HEK293 (cell line): ENCODE results near the gene MARCHF3.

Source experiments
- CTCF ChIA-PET: fragments of 350-600 bp; formaldehyde crosslinking; extraction: SDS; loops from one replicate; lab custom pipeline; 2021; ENCODE audit warnings: antibody characterized with exemption; lab: Yijun Ruan, JAX
- POLR2A ChIA-PET: fragments of 300-600 bp; formaldehyde crosslinking; extraction: SDS; loops from one replicate; lab custom pipeline; 2020; ENCODE audit warnings: antibody characterized with exemption, inconsistent platforms; lab: Yijun Ruan, JAX
- H3K27ac ChIP-seq: fragments of 200-500 bp; sonication (Bioruptor generic); 2 replicates; pipeline ENCODE4 v1.5.1; 2014; ENCODE audit warnings: low read depth, low read length, control low read depth, inconsistent platforms; ENCODE audit errors: extremely low read depth
- H3K36me3 ChIP-seq, 2 experiments: fragments of 200-500 bp in 1 of 2; sonication (Bioruptor generic) in 1 of 2; 1 replicate in 1 of 2; 2 replicates in 1 of 2; pipeline ENCODE4 v1.5.1; 2014 to 2017; ENCODE audit warnings: inconsistent platforms in 2 of 2, low read length in 2 of 2; ENCODE audit not compliant: control insufficient read depth in 2 of 2, insufficient read depth in 1 of 2
- H3K4me1 ChIP-seq: fragments of 200-500 bp; sonication (Bioruptor generic); 2 replicates; pipeline ENCODE4 v1.5.1; 2014; ENCODE audit warnings: mild to moderate bottlenecking, low read length, inconsistent platforms; ENCODE audit not compliant: control insufficient read depth, insufficient read depth
- H3K4me3 ChIP-seq: 2 replicates; pipeline ENCODE4 v1.5.1; 2011; ENCODE audit warnings: low read depth, mild to moderate bottlenecking, control low read depth, low read length, moderate library complexity
- H3K9me3 ChIP-seq: fragments of 200-500 bp; sonication (Bioruptor generic); 2 replicates; pipeline ENCODE4 v1.5.1; 2014; ENCODE audit warnings: low read depth, low read length, inconsistent platforms; ENCODE audit not compliant: control insufficient read depth, insufficient read depth
- GFI1B ChIP-seq: fragments of 450-650 bp; formaldehyde crosslinking; IDR thresholded peaks from 2 replicates; pipeline ENCODE4 v1.5.1; 2016; ENCODE audit warnings: missing biosample characterization, missing genetic modification characterization
- HOXA7 ChIP-seq: sonication (generic); formaldehyde crosslinking; IDR thresholded peaks from 2 replicates; pipeline ENCODE4 v1.8.1; 2022; ENCODE audit warnings: missing genetic modification reagents, borderline replicate concordance
- HOXC10 ChIP-seq: sonication (generic); formaldehyde crosslinking; IDR thresholded peaks from 2 replicates; pipeline ENCODE4 v1.8.1; 2023; ENCODE audit warnings: mild to moderate bottlenecking, missing genetic modification reagents
- MZF1 ChIP-seq: fragments of 450-650 bp; formaldehyde crosslinking; IDR thresholded peaks from 2 replicates; pipeline ENCODE4 v1.5.1; 2017; ENCODE audit warnings: missing biosample characterization, missing genetic modification characterization, borderline replicate concordance
- TCF7L2 ChIP-seq: IDR thresholded peaks from 2 replicates; pipeline ENCODE4 v1.6.1; 2011; ENCODE audit warnings: low read depth, mild to moderate bottlenecking, inconsistent platforms, low read length, moderate library complexity, borderline replicate concordance
- ZBTB20 ChIP-seq: fragments of 450-650 bp; formaldehyde crosslinking; IDR thresholded peaks from 2 replicates; pipeline ENCODE4 v1.5.1; 2016; ENCODE audit warnings: missing biosample characterization, missing genetic modification characterization
- ZIC2 ChIP-seq: fragments of 450-650 bp; formaldehyde crosslinking; IDR thresholded peaks from 2 replicates; pipeline ENCODE4 v1.5.1; 2016; ENCODE audit warnings: missing biosample characterization, missing genetic modification characterization
- ZNF140 ChIP-seq: fragments of 450-650 bp; formaldehyde crosslinking; IDR thresholded peaks from 2 replicates; pipeline ENCODE4 v1.5.1; 2016; ENCODE audit warnings: missing biosample characterization, missing genetic modification characterization
- ZNF19 ChIP-seq: fragments of 450-650 bp; formaldehyde crosslinking; IDR thresholded peaks from 2 replicates; pipeline ENCODE4; 2016; ENCODE audit warnings: missing biosample characterization, missing genetic modification characterization, low read depth
- ZNF223 ChIP-seq: fragments of 450-650 bp; formaldehyde crosslinking; IDR thresholded peaks from 2 replicates; pipeline ENCODE4 v1.5.1; 2016; ENCODE audit warnings: missing biosample characterization, missing genetic modification characterization
- ZNF24 ChIP-seq: fragments of 450-650 bp; formaldehyde crosslinking; IDR thresholded peaks from 2 replicates; pipeline ENCODE4 v1.5.1; 2016; ENCODE audit warnings: missing biosample characterization, missing genetic modification characterization
- ZNF335 ChIP-seq: fragments of 450-650 bp; formaldehyde crosslinking; conservative IDR thresholded peaks from 2 replicates; pipeline ENCODE4 v1.5.1; 2016; ENCODE audit warnings: missing biosample characterization, missing genetic modification characterization
- ZNF366 ChIP-seq: fragments of 450-650 bp; formaldehyde crosslinking; conservative IDR thresholded peaks from 2 replicates; pipeline ENCODE4 v1.5.1; 2016; ENCODE audit warnings: missing biosample characterization, missing genetic modification characterization
- ZNF423 ChIP-seq: fragments of 450-650 bp; formaldehyde crosslinking; IDR thresholded peaks from 2 replicates; pipeline ENCODE4 v1.5.1; 2016; ENCODE audit warnings: missing biosample characterization, missing genetic modification characterization
- ZNF548 ChIP-seq: fragments of 450-650 bp; formaldehyde crosslinking; IDR thresholded peaks from 2 replicates; pipeline ENCODE4 v1.5.1; 2016; ENCODE audit warnings: missing biosample characterization, missing genetic modification characterization
- ZNF610 ChIP-seq: fragments of 450-650 bp; formaldehyde crosslinking; IDR thresholded peaks from 2 replicates; pipeline ENCODE4 v1.5.1; 2016; ENCODE audit warnings: missing biosample characterization, missing genetic modification characterization, borderline replicate concordance
- ZNF747 ChIP-seq: fragments of 450-650 bp; formaldehyde crosslinking; IDR thresholded peaks from 2 replicates; pipeline ENCODE4 v1.5.1; 2016; ENCODE audit warnings: missing biosample characterization, missing genetic modification characterization
- ZSCAN16 ChIP-seq: fragments of 450-650 bp; formaldehyde crosslinking; IDR thresholded peaks from 2 replicates; pipeline ENCODE4 v1.5.1; 2016; ENCODE audit warnings: missing biosample characterization, missing genetic modification characterization
- ZXDB ChIP-seq: fragments of 450-650 bp; formaldehyde crosslinking; IDR thresholded peaks from 2 replicates; pipeline ENCODE4 v1.5.1; 2016; ENCODE audit warnings: missing biosample characterization, missing genetic modification characterization
- TF ChIP-seq, protein P1 (sequence below): fragments of 450-650 bp; formaldehyde crosslinking; IDR thresholded peaks from 2 replicates; pipeline ENCODE4 v1.5.1; 2016; ENCODE audit warnings: missing biosample characterization, missing genetic modification characterization, low read depth
- TF ChIP-seq, protein P2 (sequence below): fragments of 450-650 bp; formaldehyde crosslinking; IDR thresholded peaks from 2 replicates; pipeline ENCODE4 v1.5.1; 2016; ENCODE audit warnings: missing biosample characterization, missing genetic modification characterization
- TF ChIP-seq, protein P3 (sequence below): fragments of 450-650 bp; formaldehyde crosslinking; IDR thresholded peaks from 2 replicates; pipeline ENCODE4 v1.5.1; 2016; ENCODE audit warnings: missing biosample characterization, missing genetic modification characterization, low read depth
- TF ChIP-seq, protein P4 (sequence below): fragments of 450-650 bp; formaldehyde crosslinking; IDR thresholded peaks from 2 replicates; pipeline ENCODE4 v1.5.1; 2016; ENCODE audit warnings: missing biosample characterization, missing genetic modification characterization

The MARCHF3 gene

DNA sequence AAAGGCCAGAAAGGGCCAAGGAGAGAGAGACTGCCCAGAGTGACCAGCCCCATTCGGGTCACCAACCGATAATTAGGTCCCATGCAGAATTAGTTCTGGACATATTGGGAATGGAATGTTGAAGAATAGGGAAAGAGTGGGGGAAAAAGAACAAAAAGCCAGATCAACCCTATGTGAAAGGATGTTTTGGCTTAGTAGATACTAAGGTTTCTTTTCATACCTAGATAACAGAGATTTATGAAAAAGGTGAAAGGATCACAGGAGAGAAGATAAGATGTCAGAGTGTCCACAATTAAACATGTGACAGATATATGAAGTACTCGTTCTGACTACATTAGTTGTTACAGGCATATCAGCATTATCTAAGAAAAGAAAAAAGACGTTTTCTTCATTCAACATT is 52.1 kb downstream of the MARCHF3 start:
- CTCF ChIA-PET = no interaction called here
- H3K9me3 ChIP-seq = no peaks in the 10 kb centered on the region
- no peak overlapping the region for H3K4me3 ChIP-seq
- no peaks in the 10 kb centered on the region for H3K36me3 ChIP-seq
- H3K4me1 ChIP-seq = no peaks in the 10 kb centered on the region
- TF ChIP-seq, protein P1, sequence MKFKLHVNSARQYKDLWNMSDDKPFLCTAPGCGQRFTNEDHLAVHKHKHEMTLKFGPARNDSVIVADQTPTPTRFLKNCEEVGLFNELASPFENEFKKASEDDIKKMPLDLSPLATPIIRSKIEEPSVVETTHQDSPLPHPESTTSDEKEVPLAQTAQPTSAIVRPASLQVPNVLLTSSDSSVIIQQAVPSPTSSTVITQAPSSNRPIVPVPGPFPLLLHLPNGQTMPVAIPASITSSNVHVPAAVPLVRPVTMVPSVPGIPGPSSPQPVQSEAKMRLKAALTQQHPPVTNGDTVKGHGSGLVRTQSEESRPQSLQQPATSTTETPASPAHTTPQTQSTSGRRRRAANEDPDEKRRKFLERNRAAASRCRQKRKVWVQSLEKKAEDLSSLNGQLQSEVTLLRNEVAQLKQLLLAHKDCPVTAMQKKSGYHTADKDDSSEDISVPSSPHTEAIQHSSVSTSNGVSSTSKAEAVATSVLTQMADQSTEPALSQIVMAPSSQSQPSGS = no peak
- TF ChIP-seq, protein P2, sequence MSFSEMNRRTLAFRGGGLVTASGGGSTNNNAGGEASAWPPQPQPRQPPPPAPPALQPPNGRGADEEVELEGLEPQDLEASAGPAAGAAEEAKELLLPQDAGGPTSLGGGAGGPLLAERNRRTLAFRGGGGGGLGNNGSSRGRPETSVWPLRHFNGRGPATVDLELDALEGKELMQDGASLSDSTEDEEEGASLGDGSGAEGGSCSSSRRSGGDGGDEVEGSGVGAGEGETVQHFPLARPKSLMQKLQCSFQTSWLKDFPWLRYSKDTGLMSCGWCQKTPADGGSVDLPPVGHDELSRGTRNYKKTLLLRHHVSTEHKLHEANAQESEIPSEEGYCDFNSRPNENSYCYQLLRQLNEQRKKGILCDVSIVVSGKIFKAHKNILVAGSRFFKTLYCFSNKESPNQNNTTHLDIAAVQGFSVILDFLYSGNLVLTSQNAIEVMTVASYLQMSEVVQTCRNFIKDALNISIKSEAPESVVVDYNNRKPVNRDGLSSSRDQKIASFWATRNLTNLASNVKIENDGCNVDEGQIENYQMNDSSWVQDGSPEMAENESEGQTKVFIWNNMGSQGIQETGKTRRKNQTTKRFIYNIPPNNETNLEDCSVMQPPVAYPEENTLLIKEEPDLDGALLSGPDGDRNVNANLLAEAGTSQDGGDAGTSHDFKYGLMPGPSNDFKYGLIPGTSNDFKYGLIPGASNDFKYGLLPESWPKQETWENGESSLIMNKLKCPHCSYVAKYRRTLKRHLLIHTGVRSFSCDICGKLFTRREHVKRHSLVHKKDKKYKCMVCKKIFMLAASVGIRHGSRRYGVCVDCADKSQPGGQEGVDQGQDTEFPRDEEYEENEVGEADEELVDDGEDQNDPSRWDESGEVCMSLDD (tag by site-specific recombination) = no peak
- TF ChIP-seq ZNF24 (tag by site-specific recombination) (no peak), ZNF19 (no peak), MZF1 (tag by site-specific recombination) (no peak), HOXC10 (CRISPR knock-in tag) (no peak), GFI1B (tag by site-specific recombination) (no peak), ZNF366 (tag by site-specific recombination) (no peak), ZNF335 (tag by site-specific recombination) (no peak), ZNF140 (no peak)
- TF ChIP-seq, protein P3, sequence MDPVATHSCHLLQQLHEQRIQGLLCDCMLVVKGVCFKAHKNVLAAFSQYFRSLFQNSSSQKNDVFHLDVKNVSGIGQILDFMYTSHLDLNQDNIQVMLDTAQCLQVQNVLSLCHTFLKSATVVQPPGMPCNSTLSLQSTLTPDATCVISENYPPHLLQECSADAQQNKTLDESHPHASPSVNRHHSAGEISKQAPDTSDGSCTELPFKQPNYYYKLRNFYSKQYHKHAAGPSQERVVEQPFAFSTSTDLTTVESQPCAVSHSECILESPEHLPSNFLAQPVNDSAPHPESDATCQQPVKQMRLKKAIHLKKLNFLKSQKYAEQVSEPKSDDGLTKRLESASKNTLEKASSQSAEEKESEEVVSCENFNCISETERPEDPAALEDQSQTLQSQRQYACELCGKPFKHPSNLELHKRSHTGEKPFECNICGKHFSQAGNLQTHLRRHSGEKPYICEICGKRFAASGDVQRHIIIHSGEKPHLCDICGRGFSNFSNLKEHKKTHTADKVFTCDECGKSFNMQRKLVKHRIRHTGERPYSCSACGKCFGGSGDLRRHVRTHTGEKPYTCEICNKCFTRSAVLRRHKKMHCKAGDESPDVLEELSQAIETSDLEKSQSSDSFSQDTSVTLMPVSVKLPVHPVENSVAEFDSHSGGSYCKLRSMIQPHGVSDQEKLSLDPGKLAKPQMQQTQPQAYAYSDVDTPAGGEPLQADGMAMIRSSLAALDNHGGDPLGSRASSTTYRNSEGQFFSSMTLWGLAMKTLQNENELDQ (tag by site-specific recombination) = no peak
- TF ChIP-seq, protein P4, sequence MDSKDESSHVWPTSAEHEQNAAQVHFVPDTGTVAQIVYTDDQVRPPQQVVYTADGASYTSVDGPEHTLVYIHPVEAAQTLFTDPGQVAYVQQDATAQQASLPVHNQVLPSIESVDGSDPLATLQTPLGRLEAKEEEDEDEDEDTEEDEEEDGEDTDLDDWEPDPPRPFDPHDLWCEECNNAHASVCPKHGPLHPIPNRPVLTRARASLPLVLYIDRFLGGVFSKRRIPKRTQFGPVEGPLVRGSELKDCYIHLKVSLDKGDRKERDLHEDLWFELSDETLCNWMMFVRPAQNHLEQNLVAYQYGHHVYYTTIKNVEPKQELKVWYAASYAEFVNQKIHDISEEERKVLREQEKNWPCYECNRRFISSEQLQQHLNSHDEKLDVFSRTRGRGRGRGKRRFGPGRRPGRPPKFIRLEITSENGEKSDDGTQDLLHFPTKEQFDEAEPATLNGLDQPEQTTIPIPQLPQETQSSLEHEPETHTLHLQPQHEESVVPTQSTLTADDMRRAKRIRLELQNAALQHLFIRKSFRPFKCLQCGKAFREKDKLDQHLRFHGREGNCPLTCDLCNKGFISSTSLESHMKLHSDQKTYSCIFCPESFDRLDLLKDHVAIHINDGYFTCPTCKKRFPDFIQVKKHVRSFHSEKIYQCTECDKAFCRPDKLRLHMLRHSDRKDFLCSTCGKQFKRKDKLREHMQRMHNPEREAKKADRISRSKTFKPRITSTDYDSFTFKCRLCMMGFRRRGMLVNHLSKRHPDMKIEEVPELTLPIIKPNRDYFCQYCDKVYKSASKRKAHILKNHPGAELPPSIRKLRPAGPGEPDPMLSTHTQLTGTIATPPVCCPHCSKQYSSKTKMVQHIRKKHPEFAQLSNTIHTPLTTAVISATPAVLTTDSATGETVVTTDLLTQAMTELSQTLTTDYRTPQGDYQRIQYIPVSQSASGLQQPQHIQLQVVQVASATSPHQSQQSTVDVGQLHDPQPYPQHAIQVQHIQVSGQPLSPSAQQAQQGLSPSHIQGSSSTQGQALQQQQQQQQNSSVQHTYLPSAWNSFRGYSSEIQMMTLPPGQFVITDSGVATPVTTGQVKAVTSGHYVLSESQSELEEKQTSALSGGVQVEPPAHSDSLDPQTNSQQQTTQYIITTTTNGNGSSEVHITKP (tag by site-specific recombination) = no peak
- TF ChIP-seq, all 188 proteins: peak for 0
- POLR2A ChIA-PET = no interaction called here
- no peak overlapping the region for H3K27ac ChIP-seq

DNA sequence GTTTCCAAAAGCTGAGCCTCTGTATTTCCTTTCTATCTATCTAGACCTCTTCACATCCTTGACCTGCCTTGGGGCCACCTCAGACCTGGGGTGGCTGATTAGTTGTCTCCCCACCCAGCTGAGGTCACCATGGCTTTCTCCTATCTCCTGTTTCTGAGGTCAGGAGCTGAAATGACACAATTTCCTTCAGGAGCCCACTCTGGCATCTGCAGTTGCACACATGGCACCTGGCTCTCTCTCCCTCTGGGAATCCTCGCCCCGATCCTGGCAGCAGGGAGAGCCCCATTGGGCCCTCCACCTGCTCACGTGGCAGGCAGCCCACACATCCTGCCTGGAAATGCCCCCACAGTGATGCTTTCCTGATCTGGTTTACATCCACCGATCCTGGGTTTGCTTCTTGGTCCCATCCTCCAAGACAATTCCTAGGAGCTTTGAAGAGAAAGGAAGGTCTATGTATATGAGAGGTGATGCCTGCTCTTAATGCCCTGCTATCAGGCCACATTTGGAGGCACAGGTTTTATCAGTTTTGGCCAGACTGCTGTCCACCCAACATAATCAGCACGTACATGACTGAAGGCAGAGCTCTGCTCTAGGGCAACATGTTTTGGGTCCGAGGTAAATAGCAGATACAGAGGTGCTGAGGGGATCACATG is 53.7 kb downstream of the MARCHF3 start:
- no peak overlapping the region for H3K4me3 ChIP-seq
- H3K9me3 ChIP-seq = no peaks in the 10 kb centered on the region
- ChIA-PET CTCF (no interaction called here), POLR2A (no interaction called here)
- H3K36me3 ChIP-seq = no peaks in the 10 kb centered on the region
- no peak overlapping the region for H3K27ac ChIP-seq
- peaks cover 6% of the 10 kb centered on the region; the same call in 1 of the 2 replicates for H3K4me1 ChIP-seq
- TF ChIP-seq ZBTB20 = no peak
- TF ChIP-seq ZIC2 = no peak
- TF ChIP-seq ZSCAN16 (tag by site-specific recombination) = no peak
- no peak for TF ChIP-seq TCF7L2
- no peak for TF ChIP-seq ZNF610
- TF ChIP-seq ZNF548 (tag by site-specific recombination) = no peak
- TF ChIP-seq ZXDB (tag by site-specific recombination) = no peak
- TF ChIP-seq, protein P3 (tag by site-specific recombination) = no peak
- no peak for TF ChIP-seq HOXA7
- no peak for TF ChIP-seq ZNF423 (tag by site-specific recombination)
- no peak for TF ChIP-seq ZNF223
- no peak for TF ChIP-seq ZNF747 (tag by site-specific recombination)
